HL-60 (cell line): ENCODE data around the gene WDR20.

Experiments used
- DNase-seq, 2 experiments: peaks; one replicate each; pipeline ENCODE4 v3.0.0-alpha.2; 2010 to 2020; ENCODE audit warnings: low read depth in 1 of 2, low spot score in 1 of 2
- H3K27ac ChIP-seq: fragments of 250-450 bp; sonication (Bioruptor Pico); replicated peaks from 2 replicates; pipeline ENCODE4 v1.5.1; 2020; ENCODE audit warnings: mild to moderate bottlenecking, moderate library complexity
- H3K27me3 ChIP-seq: fragments of 250-450 bp; sonication (Bioruptor Pico); 2 replicates; pipeline ENCODE4 v1.5.1; 2021; ENCODE audit warnings: mild to moderate bottlenecking, moderate library complexity; ENCODE audit not compliant: insufficient read depth, poor library complexity, severe bottlenecking
- H3K4me3 ChIP-seq: replicated peaks from 2 replicates; pipeline ENCODE4 v1.5.1; 2011; ENCODE audit warnings: mild to moderate bottlenecking, control low read depth, low read length; ENCODE audit not compliant: insufficient read depth
- CTCF ChIP-seq: IDR thresholded peaks from one replicate; pipeline ENCODE4 v1.5.1; 2011; ENCODE audit warnings: low read length, control low read depth, inconsistent platforms; ENCODE audit not compliant: insufficient read depth
- GABPA ChIP-seq: IDR thresholded peaks from 2 replicates; pipeline ENCODE4 v1.6.1; 2012; ENCODE audit warnings: low read depth
- POLR2AphosphoS5 ChIP-seq: IDR thresholded peaks from 2 replicates; pipeline ENCODE4 v1.6.1; 2012; ENCODE audit warnings: low read depth
- REST ChIP-seq: IDR thresholded peaks from 2 replicates; pipeline ENCODE4 v1.6.1; 2012; ENCODE audit warnings: low read depth; ENCODE audit not compliant: insufficient replicate concordance
- SPI1 ChIP-seq: IDR thresholded peaks from 2 replicates; pipeline ENCODE4 v1.6.1; 2012; ENCODE audit warnings: low read depth, mild to moderate bottlenecking, borderline replicate concordance

The WDR20 gene

GRCh38 chr14:102215576-102216250, 76.0 kb downstream of the WDR20 start:
- no peak for DNase-seq
- no peak overlapping the region for H3K27ac ChIP-seq
- H3K4me3 ChIP-seq = no peak overlapping the region
- H3K27me3 ChIP-seq = no peaks in the 10 kb centered on the region
- TF ChIP-seq POLR2AphosphoS5 = no peak
- no peak for TF ChIP-seq REST
- no peak for TF ChIP-seq CTCF
- no peak for TF ChIP-seq GABPA
- TF ChIP-seq SPI1 = no peak

- Histone ChIP-seq H3K27me3 (no peaks in the 10 kb centered on the region), H3K4me3 (no peak overlapping the region), H3K27ac (no peak overlapping the region)
- DNase-seq = no peak
- TF ChIP-seq REST = no peak
- no peak for TF ChIP-seq GABPA
- no peak for TF ChIP-seq CTCF
- no peak for TF ChIP-seq POLR2AphosphoS5
- no peak for TF ChIP-seq SPI1
Observed at GRCh38 chr14:102217399-102217798, 77.7 kb downstream of the WDR20 start.

GRCh38 chr14:102217987-102218421, 78.3 kb downstream of the WDR20 start:
- Histone ChIP-seq H3K4me3 (no peak overlapping the region), H3K27me3 (no peaks in the 10 kb centered on the region), H3K27ac (no peak overlapping the region)
- TF ChIP-seq SPI1 (no peak), GABPA (no peak), CTCF (no peak), POLR2AphosphoS5 (no peak), REST (no peak)
- no peak for DNase-seq
